Duodenal mucosa (tissue), 2 donors: ENCODE measurements around the gene DQX1.

Source experiments
- H3K27ac ChIP-seq: one replicate; pipeline ENCODE4 v1.7.0; 2013; ENCODE audit warnings: low read depth, low read length
- H3K27me3 ChIP-seq, 2 donors: one replicate each; pipeline ENCODE4 v1.7.0; 2013; ENCODE audit warnings: low read length in 2 of 2, control low read depth in 1 of 2; ENCODE audit not compliant: insufficient read depth in 2 of 2, control insufficient read depth in 1 of 2
- H3K36me3 ChIP-seq, 2 donors: one replicate each; pipeline ENCODE4 v1.7.0; 2013; ENCODE audit warnings: low read length in 2 of 2, control low read depth in 1 of 2; ENCODE audit not compliant: insufficient read depth in 2 of 2, control insufficient read depth in 1 of 2
- H3K4me1 ChIP-seq, 2 donors: one replicate each; pipeline ENCODE4 v1.7.0; 2013; ENCODE audit warnings: low read length in 2 of 2, control low read depth in 1 of 2; ENCODE audit not compliant: insufficient read depth in 2 of 2, control insufficient read depth in 1 of 2
- H3K4me3 ChIP-seq, 2 donors: one replicate each; pipeline ENCODE4 v1.7.0; 2013; ENCODE audit warnings: low read length in 2 of 2, low read depth in 1 of 2
- H3K9ac ChIP-seq, 2 donors: one replicate each; pipeline ENCODE4 v1.7.0; 2013; ENCODE audit warnings: low read length in 2 of 2, low read depth in 1 of 2
- H3K9me3 ChIP-seq, 2 donors: one replicate each; pipeline ENCODE4 v1.7.0; 2013; ENCODE audit warnings: low read length in 2 of 2, control low read depth in 1 of 2; ENCODE audit not compliant: control insufficient read depth in 1 of 2

The DQX1 gene

GRCh38 chr2:74502720-74503505 lies 23.1 kb downstream of the DQX1 start:
- no peaks in the 10 kb centered on the region for H3K9me3 ChIP-seq
- H3K27me3 ChIP-seq = peaks cover 0 to 12% of the 10 kb centered on the region in 2 donors
- peak overlapping the region; percentile 88 for H3K27ac ChIP-seq
- H3K9ac ChIP-seq = peak overlapping the region; percentile 92 to 98
- peaks cover 0 to 11% of the 10 kb centered on the region in 2 donors for H3K36me3 ChIP-seq
- peak overlapping the region; percentile 88 to 94 for H3K4me3 ChIP-seq
- H3K4me1 ChIP-seq = peaks cover 62 to 67% of the 10 kb centered on the region in 2 donors

GRCh38 chr2:74502147-74502719 lies 23.8 kb downstream of the DQX1 start:
- peaks cover 0 to 12% of the 10 kb centered on the region in 2 donors for H3K27me3 ChIP-seq

GRCh38 chr2:74501335-74502071 lies 24.5 kb downstream of the DQX1 start:
- Histone ChIP-seq H3K27ac (no peak overlapping the region), H3K36me3 (peaks cover 0 to 11% of the 10 kb centered on the region in 2 donors), H3K9ac (peak overlapping the region in 1 of 2 donors; percentile 15), H3K4me3 (peak overlapping the region; percentile 88 to 94), H3K27me3 (peaks cover 0 to 12% of the 10 kb centered on the region in 2 donors), H3K9me3 (no peaks in the 10 kb centered on the region), H3K4me1 (peaks cover 58 to 71% of the 10 kb centered on the region in 2 donors)

More at GRCh38 chr2:74502147-74502719, 23.8 kb downstream of the DQX1 start:
- H3K9ac ChIP-seq = peak overlapping the region; percentile 92 to 98
- no peaks in the 10 kb centered on the region for H3K9me3 ChIP-seq
- peaks cover 0 to 11% of the 10 kb centered on the region in 2 donors for H3K36me3 ChIP-seq
- peaks cover 62 to 74% of the 10 kb centered on the region in 2 donors for H3K4me1 ChIP-seq
- H3K4me3 ChIP-seq = peak overlapping the region; percentile 88 to 94
- peak overlapping the region; percentile 88 for H3K27ac ChIP-seq

- peaks cover 0 to 12% of the 10 kb centered on the region in 2 donors for H3K27me3 ChIP-seq
- peaks cover 51 to 62% of the 10 kb centered on the region in 2 donors for H3K4me1 ChIP-seq
Measured at GRCh38 chr2:74500578-74500946, 25.5 kb downstream of the DQX1 start.

GRCh38 chr2:74499940-74500577 lies 26.0 kb downstream of the DQX1 start:
- Histone ChIP-seq H3K4me3 (peak overlapping the region; percentile 74 to 82), H3K27ac (no peak overlapping the region), H3K4me1 (peaks cover 46 to 57% of the 10 kb centered on the region in 2 donors), H3K9me3 (no peaks in the 10 kb centered on the region), H3K36me3 (peaks cover 0 to 2% of the 10 kb centered on the region in 2 donors), H3K9ac (peak overlapping the region; percentile 64 to 68), H3K27me3 (peaks cover 0 to 12% of the 10 kb centered on the region in 2 donors)

More at GRCh38 chr2:74500578-74500946, 25.5 kb downstream of the DQX1 start:
- Histone ChIP-seq H3K9me3 (no peaks in the 10 kb centered on the region), H3K36me3 (peaks cover 0 to 7% of the 10 kb centered on the region in 2 donors), H3K9ac (no peak overlapping the region), H3K27ac (no peak overlapping the region), H3K4me3 (no peak overlapping the region)

- Histone ChIP-seq H3K36me3 (no peaks in the 10 kb centered on the region), H3K4me3 (peak within 1 kb of the TSS; percentile 74 to 82), H3K27me3 (peaks cover 0 to 12% of the 10 kb centered on the region in 2 donors), H3K4me1 (peaks cover 41 to 54% of the 10 kb centered on the region in 2 donors), H3K27ac (no peak within 1 kb of the TSS), H3K9me3 (no peaks in the 10 kb centered on the region), H3K9ac (peak within 1 kb of the TSS; percentile 64 to 68)
Measured at GRCh38 chr2:74499267-74499939, 26.6 kb downstream of the DQX1 start, which contains the start of gene LBX2. Gene LBX2, minus strand, starts transcription at chr2:74499603. Its CDS starts 66 bp downstream, at chr2:74499537.

GRCh38 chr2:74498500-74499266 lies 27.3 kb downstream of the DQX1 start:
- peaks cover 0 to 12% of the 10 kb centered on the region in 2 donors for H3K27me3 ChIP-seq
- H3K27ac ChIP-seq = no peak overlapping the region
- H3K4me1 ChIP-seq = peaks cover 34 to 47% of the 10 kb centered on the region in 2 donors
- H3K9ac ChIP-seq = peak overlapping the region; percentile 64 to 68
- peak overlapping the region; percentile 74 to 82 for H3K4me3 ChIP-seq
- peaks cover 2 to 6% of the 10 kb centered on the region in 2 donors for H3K36me3 ChIP-seq
- H3K9me3 ChIP-seq = no peaks in the 10 kb centered on the region

- no peak overlapping the region for H3K27ac ChIP-seq
- peaks cover 32 to 45% of the 10 kb centered on the region in 2 donors for H3K4me1 ChIP-seq
- H3K27me3 ChIP-seq = peaks cover 0 to 12% of the 10 kb centered on the region in 2 donors
- H3K4me3 ChIP-seq = peak overlapping the region; percentile 74 to 82
- no peaks in the 10 kb centered on the region for H3K9me3 ChIP-seq
- H3K9ac ChIP-seq = peak overlapping the region; percentile 64 to 68
- peaks cover 8 to 13% of the 10 kb centered on the region in 2 donors for H3K36me3 ChIP-seq
Measured at GRCh38 chr2:74497777-74498499, 28.1 kb downstream of the DQX1 start.
